B cell (primary cell): ENCODE results near the gene CADPS. TPM values are rescaled to one million over a fixed set of nuclear protein-coding genes. Genes with fewer than 3 reads are reported as not detected.
A peak's percentile ranks its signal among the peaks of the same experiment; 100 is the strongest.

Experiments used
- ATAC-seq: fragments of 200-7000 bp; cut with Tn5 transposase; one replicate; pipeline ENCODE4 v1.10.0; 2021; ENCODE audit warnings: low read depth, mild to moderate bottlenecking, moderate number of reproducible peaks, moderate library complexity
- CTCF ChIA-PET: fragments of 350-600 bp; sonication (Branson Sonifier 250); formaldehyde crosslinking; loops from one replicate; lab custom pipeline; 2021; ENCODE audit warnings: antibody characterized with exemption, inconsistent platforms; lab: Charles Lee
- POLR2A ChIA-PET: fragments of 350-600 bp; sonication (Branson Sonifier 250); formaldehyde crosslinking; loops from one replicate; lab custom pipeline; 2021; ENCODE audit warnings: antibody characterized with exemption; lab: Charles Lee
- DNase-seq: peaks from one replicate; pipeline ENCODE4 v3.0.0; 2013
- H2AFZ ChIP-seq: 2 replicates; pipeline ENCODE4 v1.6.1; 2012; ENCODE audit warnings: mild to moderate bottlenecking, low read depth, low read length; ENCODE audit not compliant: insufficient read depth, poor library complexity, severe bottlenecking
- H3K27ac ChIP-seq, 2 donors: 1 replicate in 1 of 2; 2 replicates in 1 of 2; pipeline ENCODE4 v1.5.1; 2012 to 2013; ENCODE audit warnings: low read length in 2 of 2, mild to moderate bottlenecking in 2 of 2, moderate library complexity in 1 of 2
- H3K27me3 ChIP-seq, 4 experiments: fragments of 200-600 bp in 1 of 4; sonication (generic) in 1 of 4; replicated peaks in 1 of 4; 1 replicate in 2 of 4; 2 replicates in 2 of 4; pipeline versions ENCODE4 v1.6.1 to v1.7.0; 2013 to 2016; ENCODE audit warnings: low read length in 3 of 4, mild to moderate bottlenecking in 2 of 4, mixed read lengths in 1 of 4, moderate library complexity in 1 of 4; ENCODE audit not compliant: insufficient read depth in 4 of 4, control insufficient read depth in 3 of 4; ENCODE audit errors: control extremely low read depth in 1 of 4
- H3K36me3 ChIP-seq, 2 experiments: replicated peaks in 1 of 2; 1 replicate in 1 of 2; 2 replicates in 1 of 2; pipeline versions ENCODE4 v1.6.1 to v1.7.1; 2013; ENCODE audit warnings: low read length in 1 of 2; ENCODE audit not compliant: insufficient read depth in 2 of 2, control insufficient read depth in 1 of 2; ENCODE audit errors: control extremely low read depth in 1 of 2, extremely low read depth in 1 of 2
- H3K4me1 ChIP-seq, 2 donors: fragments of 200-600 bp in 1 of 2; sonication (generic) in 1 of 2; 1 replicate in 1 of 2; 2 replicates in 1 of 2; pipeline versions ENCODE4 v1.5.1 to v1.6.1; 2013 to 2017; ENCODE audit warnings: low read length in 2 of 2; ENCODE audit not compliant: control insufficient read depth in 2 of 2, insufficient read depth in 2 of 2
- H3K4me2 ChIP-seq: replicated peaks from 2 replicates; pipeline ENCODE3; 2012; ENCODE audit warnings: mild to moderate bottlenecking, low read depth, low read length; ENCODE audit not compliant: poor library complexity, severe bottlenecking
- H3K4me3 ChIP-seq, 5 experiments: fragments of 200-600 bp in 1 of 5; sonication (generic) in 1 of 5; 1 replicate in 3 of 5; 2 replicates in 2 of 5; pipeline versions ENCODE4 v1.5.1 to v1.7.0; 2011 to 2016; ENCODE audit warnings: low read length in 4 of 5, mild to moderate bottlenecking in 4 of 5, low read depth in 2 of 5, control low read depth in 1 of 5, moderate library complexity in 1 of 5; ENCODE audit not compliant: insufficient read depth in 1 of 5; ENCODE audit errors: control extremely low read depth in 1 of 5, extremely low read depth in 1 of 5
- H3K79me2 ChIP-seq: fragments of 200-600 bp; sonication (generic); one replicate; pipeline ENCODE4 v1.6.0; 2016; ENCODE audit warnings: low read length; ENCODE audit not compliant: control insufficient read depth, insufficient read depth
- H3K9ac ChIP-seq: fragments of 200-600 bp; sonication (generic); 2 replicates; pipeline ENCODE4 v1.6.1; 2017; ENCODE audit warnings: mild to moderate bottlenecking, low read length, moderate library complexity
- H3K9me3 ChIP-seq, 3 donors: one replicate each; pipeline versions ENCODE4 v1.6.1 to v1.7.1; 2013; ENCODE audit warnings: low read length in 2 of 3; ENCODE audit not compliant: control insufficient read depth in 2 of 3, insufficient read depth in 1 of 3; ENCODE audit errors: control extremely low read depth in 1 of 3
- H4K20me1 ChIP-seq: 2 replicates; pipeline ENCODE4 v1.6.0; 2012; ENCODE audit warnings: mild to moderate bottlenecking, low read length; ENCODE audit not compliant: insufficient read depth, control insufficient read depth, poor library complexity, severe bottlenecking
- H3K27ac Mint-ChIP-seq: one replicate; pipeline ENCODE4 v1.8.0; 2021; ENCODE audit warnings: mixed read lengths
- H3K27me3 Mint-ChIP-seq: one replicate; pipeline ENCODE4 v1.8.0; 2021; ENCODE audit warnings: mixed read lengths
- H3K4me1 Mint-ChIP-seq: one replicate; pipeline ENCODE4 v1.8.0; 2021; ENCODE audit warnings: mixed read lengths
- H3K4me3 Mint-ChIP-seq: one replicate; pipeline ENCODE4 v1.8.0; 2021; ENCODE audit warnings: mixed read lengths
- H3K9me3 Mint-ChIP-seq: one replicate; pipeline ENCODE4 v1.8.0; 2022; ENCODE audit warnings: mixed read lengths; ENCODE audit not compliant: insufficient read depth
- EZH2 ChIP-seq: IDR thresholded peaks from 2 replicates; pipeline ENCODE4 v1.6.1; 2012; ENCODE audit warnings: borderline replicate concordance, low read depth, mild to moderate bottlenecking, moderate library complexity, low read length; ENCODE audit not compliant: insufficient read depth, poor library complexity, severe bottlenecking
- WGBS: methylation state at CpG from one replicate; pipeline ENCODE4 v1.1.5; 2013; ENCODE audit warnings: missing lambda C conversion rate; ENCODE audit not compliant: insufficient coverage; 5-methylcytosine and 5-hydroxymethylcytosine counted together
- intact Hi-C: fragments of 100-400 bp; cut with micrococcal nuclease; formaldehyde crosslinking; loops from one replicate; pipeline ENCODE4 v1.10.0; 2022
- polyA minus RNA-seq: library from RNA; depleted of rRNA, polyadenylated mRNA; stranded (reverse); fragments of >200 nt; gene quantifications from 2 replicates; pipeline ENCODE4 v1.2.3, GENCODE V29; 2012
- polyA plus RNA-seq: library from polyadenylated mRNA; depleted of rRNA; stranded (reverse); fragments of >200 nt; gene quantifications from 2 replicates; pipeline ENCODE4 v1.2.3, GENCODE V29; 2012
- total RNA-seq, 2 donors: library from RNA; stranded (reverse); fragments of 120-200 nt in 1 of 2; gene quantifications; 1 replicate in 1 of 2; 2 replicates in 1 of 2; pipeline versions ENCODE4 v1.2.3 to v1.2.4, GENCODE V29; 2013 to 2022
- TF ChIP-seq, protein P1 (sequence below): fragments of 200-600 bp; IDR thresholded peaks from one replicate; pipeline ENCODE4 v1.8.0; 2022; ENCODE audit warnings: antibody characterized with exemption, mild to moderate bottlenecking

The CADPS gene
- total RNA-seq = 0.22 and 0.36 TPM in 2 replicates
- 0.26 TPM for total RNA-seq (2013)
- 0.16 and 0.27 TPM in 2 replicates for polyA plus RNA-seq
- 0.43 and 0.69 TPM in 2 replicates for polyA minus RNA-seq

DNA sequence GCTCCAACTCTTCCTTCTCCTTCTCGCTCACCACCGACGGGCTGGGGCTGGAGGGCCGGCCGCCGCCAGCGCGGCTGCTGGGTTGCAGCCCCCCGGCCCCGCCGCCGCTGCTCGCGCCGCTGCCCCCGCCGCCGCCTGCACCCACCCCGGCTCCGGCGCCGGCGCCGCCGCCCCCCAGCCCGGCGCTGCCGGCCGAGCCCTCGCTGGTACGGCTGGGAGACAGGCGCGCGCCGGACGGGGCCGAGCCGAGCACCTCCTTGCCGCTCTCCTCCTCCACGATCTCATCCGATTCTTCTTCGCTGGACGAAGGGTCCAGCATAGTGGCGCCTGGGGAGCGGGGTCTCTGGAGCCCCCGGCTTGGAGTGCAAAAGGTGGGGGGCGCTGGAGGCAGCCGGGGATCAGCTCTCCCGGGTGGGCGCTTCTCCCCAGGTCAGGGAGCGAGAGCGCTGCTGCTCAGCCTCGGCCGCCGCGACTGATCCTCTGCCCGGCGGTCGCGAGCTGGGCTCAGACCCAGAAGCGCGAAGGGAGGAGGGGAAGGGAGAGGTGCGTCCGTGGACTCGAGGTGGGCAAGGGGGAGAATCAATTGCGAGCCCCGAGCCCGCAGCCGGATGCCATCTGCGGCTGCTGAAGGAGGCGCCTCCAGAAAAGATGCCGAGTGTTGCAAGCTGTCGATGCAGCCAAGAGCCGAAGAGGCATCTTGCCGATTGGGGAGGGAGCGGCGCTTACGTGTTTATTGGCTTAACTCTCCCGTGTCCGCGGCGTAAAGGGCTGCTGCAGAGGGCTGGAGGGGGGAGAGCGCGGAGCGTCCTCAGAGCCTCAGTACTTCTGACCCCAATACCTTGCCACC lies at the start of gene CADPS:
TSS of gene CADPS (minus strand) at position 706 of the 847 bp plus-strand sequence. CDS start at position 319, 387 bp downstream.
- peak within 1 kb of the TSS; percentile 17 for H3K4me3 Mint-ChIP-seq
- H3K79me2 ChIP-seq = no peaks in the 10 kb centered on the region
- no peak for ATAC-seq
- no peak within 1 kb of the TSS for H3K27ac Mint-ChIP-seq
- intact Hi-C loops = no loop called here
- no peak within 1 kb of the TSS for H3K27ac ChIP-seq
- H3K27me3 Mint-ChIP-seq = peaks cover 41% of the 10 kb centered on the region
- no peaks in the 10 kb centered on the region for H3K4me1 Mint-ChIP-seq
- H3K9me3 Mint-ChIP-seq = no peaks in the 10 kb centered on the region
- H3K4me2 ChIP-seq = peak within 1 kb of the TSS; percentile 23
- no peaks in the 10 kb centered on the region for H3K4me1 ChIP-seq
- peak within 1 kb of the TSS in 1 of 5 experiments; percentile 12 for H3K4me3 ChIP-seq
- no peaks in the 10 kb centered on the region for H3K36me3 ChIP-seq
- H3K9ac ChIP-seq = no peak within 1 kb of the TSS
- no peaks in the 10 kb centered on the region for H4K20me1 ChIP-seq
- H2AFZ ChIP-seq = peak within 1 kb of the TSS; percentile 6
- DNase-seq = no peak
- H3K27me3 ChIP-seq = peaks cover 0 to 20% (median 18%) of the 10 kb centered on the region in 4 experiments
- CTCF ChIA-PET = no interaction called here
- TF ChIP-seq, protein P1, sequence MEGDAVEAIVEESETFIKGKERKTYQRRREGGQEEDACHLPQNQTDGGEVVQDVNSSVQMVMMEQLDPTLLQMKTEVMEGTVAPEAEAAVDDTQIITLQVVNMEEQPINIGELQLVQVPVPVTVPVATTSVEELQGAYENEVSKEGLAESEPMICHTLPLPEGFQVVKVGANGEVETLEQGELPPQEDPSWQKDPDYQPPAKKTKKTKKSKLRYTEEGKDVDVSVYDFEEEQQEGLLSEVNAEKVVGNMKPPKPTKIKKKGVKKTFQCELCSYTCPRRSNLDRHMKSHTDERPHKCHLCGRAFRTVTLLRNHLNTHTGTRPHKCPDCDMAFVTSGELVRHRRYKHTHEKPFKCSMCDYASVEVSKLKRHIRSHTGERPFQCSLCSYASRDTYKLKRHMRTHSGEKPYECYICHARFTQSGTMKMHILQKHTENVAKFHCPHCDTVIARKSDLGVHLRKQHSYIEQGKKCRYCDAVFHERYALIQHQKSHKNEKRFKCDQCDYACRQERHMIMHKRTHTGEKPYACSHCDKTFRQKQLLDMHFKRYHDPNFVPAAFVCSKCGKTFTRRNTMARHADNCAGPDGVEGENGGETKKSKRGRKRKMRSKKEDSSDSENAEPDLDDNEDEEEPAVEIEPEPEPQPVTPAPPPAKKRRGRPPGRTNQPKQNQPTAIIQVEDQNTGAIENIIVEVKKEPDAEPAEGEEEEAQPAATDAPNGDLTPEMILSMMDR = no peak
- no peak for TF ChIP-seq EZH2
- POLR2A ChIA-PET = no interaction called here
- H3K9me3 ChIP-seq = peaks cover 0 to 19% (median 0%) of the 10 kb centered on the region in 3 donors
- 6% methylated on average over 82 of the region's 85 CpGs for WGBS

DNA sequence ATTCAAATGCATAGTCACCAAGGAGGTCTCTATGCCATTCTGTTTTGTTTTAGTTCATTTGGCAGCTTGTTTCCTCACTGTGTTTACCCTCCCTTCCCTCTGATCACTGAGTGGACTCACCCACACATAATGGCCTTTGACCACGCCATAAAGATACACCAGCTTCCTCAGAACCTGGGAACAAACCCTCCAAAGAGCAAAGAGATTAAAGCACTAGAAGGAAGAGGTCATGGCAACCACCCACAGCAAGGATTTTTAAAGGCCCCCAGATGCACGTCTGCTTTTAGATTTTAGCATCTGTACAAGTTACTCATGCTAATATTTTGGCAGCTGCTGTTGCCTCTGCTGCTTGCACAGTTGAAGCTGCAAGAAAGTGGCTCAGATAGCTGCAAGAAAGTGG lies 47.9 kb upstream of the CADPS start:
- Histone ChIP-seq H3K4me1 (no peaks in the 10 kb centered on the region), H3K36me3 (no peaks in the 10 kb centered on the region), H4K20me1 (no peaks in the 10 kb centered on the region), H3K27ac (no peak overlapping the region), H3K4me2 (no peak overlapping the region), H3K9ac (no peak overlapping the region), H3K4me3 (no peak overlapping the region), H3K79me2 (no peaks in the 10 kb centered on the region), H3K9me3 (no peaks in the 10 kb centered on the region), H2AFZ (no peak overlapping the region), H3K27me3 (no peaks in the 10 kb centered on the region)
- TF ChIP-seq, protein P1 = no peak
- TF ChIP-seq EZH2 = no peak
- H3K27ac Mint-ChIP-seq = no peak overlapping the region
- WGBS = 96% methylated on average over 2 of the region's 2 CpGs
- intact Hi-C loops = no loop called here
- CTCF ChIA-PET = no interaction called here
- no peaks in the 10 kb centered on the region for H3K27me3 Mint-ChIP-seq
- no peaks in the 10 kb centered on the region for H3K4me1 Mint-ChIP-seq
- POLR2A ChIA-PET = no interaction called here
- no peak for DNase-seq
- no peaks in the 10 kb centered on the region for H3K9me3 Mint-ChIP-seq
- no peak overlapping the region for H3K4me3 Mint-ChIP-seq
- ATAC-seq = no peak
